ENCODE data around the gene TYMP. TPM values are rescaled to one million over a fixed set of nuclear protein-coding genes. Genes with fewer than 3 reads are reported as not detected.
"Not testable (repeated sequence)": the region's sequence is repeated elsewhere in the genome, so short reads cannot be mapped to it uniquely, and the experiment has no call there.

TYMP gene
- total and polyA plus RNA-seq, 10 of the 15 experiments (the other 5 are each of a cell fraction or from before 2014, with no cell fraction given), result 0.42 to 57.8 (median 24.6) TPM

GRCh38 chr22:50520184-50520583, 9.6 kb downstream of the TYMP start:
- H3K9me3 ChIP-seq (replicated peaks; ENCODE audit: control insufficient read depth, insufficient read depth, low read length); H3K4me3 ChIP-seq; DNase-seq (ENCODE audit: low read depth, low spot score); H3K27me3 ChIP-seq (replicated peaks in 1 of 2; ENCODE audit: control insufficient read depth in 2 of 2, insufficient read depth in 2 of 2, low read length in 1 of 2); CTCF ChIA-PET; H3K4me1 ChIP-seq (ENCODE audit: control insufficient read depth, insufficient read depth, low read length); POLR2A ChIA-PET; in situ Hi-C loops (cut with MboI); intact Hi-C loops (cut with micrococcal nuclease; ENCODE audit: unreplicated experiment); FAIRE-seq; H3K4me2 ChIP-seq (ENCODE audit: control insufficient read depth, insufficient read depth); RAD21 ChIA-PET (ENCODE audit: unreplicated experiment); BruUV-seq (replicated peaks); ATAC-seq; H3K27ac ChIP-seq (ENCODE audit: control insufficient read depth, insufficient read depth); H4K20me1 ChIP-seq (ENCODE audit: control insufficient read depth, insufficient read depth); SMC1A ChIA-PET (ENCODE audit: uncharacterized antibody, unreplicated experiment); H2AFZ ChIP-seq (ENCODE audit: control insufficient read depth, low read depth, low read length); H3K9ac ChIP-seq (ENCODE audit: control insufficient read depth, insufficient read depth, low read length): not testable (repeated sequence)
- peaks cover 5 to 53% of the 10 kb centered on the region in 2 experiments; a peak in 3 of 4 replicates for H3K36me3 ChIP-seq (ENCODE audit: control insufficient read depth in 2 of 2, insufficient read depth in 2 of 2, low read length in 1 of 2)
- peaks cover 16% of the 10 kb centered on the region for H3K79me2 ChIP-seq (ENCODE audit: control insufficient read depth, insufficient read depth, low read length)
- WGBS (ENCODE audit: insufficient coverage, insufficient replicate concordance, low lambda C conversion rate, missing lambda C conversion rate), result 93% methylated on average over 8 of the region's 8 CpGs

GRCh38 chr22:50519151-50519550, 10.7 kb downstream of the TYMP start:
- Histone ChIP-seq H3K9me3 (replicated peaks; ENCODE audit: control insufficient read depth, insufficient read depth, low read length) (no peaks in the 10 kb centered on the region), H3K27me3 (replicated peaks in 1 of 2; ENCODE audit: control insufficient read depth in 2 of 2, insufficient read depth in 2 of 2, low read length in 1 of 2) (no peaks in the 10 kb centered on the region), H3K9ac (ENCODE audit: control insufficient read depth, insufficient read depth, low read length) (no peak overlapping the region), H3K4me1 (ENCODE audit: control insufficient read depth, insufficient read depth, low read length) (no peaks in the 10 kb centered on the region; the same call in 1 of the 2 replicates), H3K36me3 (ENCODE audit: control insufficient read depth in 2 of 2, insufficient read depth in 2 of 2, low read length in 1 of 2) (peaks cover 10 to 50% of the 10 kb centered on the region in 2 experiments; a peak in 3 of 4 replicates), H2AFZ (ENCODE audit: control insufficient read depth, low read depth, low read length) (no peak overlapping the region), H3K79me2 (ENCODE audit: control insufficient read depth, insufficient read depth, low read length) (peaks cover 13% of the 10 kb centered on the region), H3K4me3 (no peak overlapping the region), H4K20me1 (ENCODE audit: control insufficient read depth, insufficient read depth) (no peaks in the 10 kb centered on the region), H3K27ac (ENCODE audit: control insufficient read depth, insufficient read depth) (no peak overlapping the region), H3K4me2 (ENCODE audit: control insufficient read depth, insufficient read depth) (no peak overlapping the region)
- ChIA-PET POLR2A (interaction anchor here (1.2 kb wide), 1 partner anchor 47 kb away, joined by 3 read pairs; no protein-coding TSS in a partner anchor), CTCF (interaction anchor here (0.6 kb wide), 1 partner anchor 100 kb away, joined by 3 read pairs; no protein-coding TSS in a partner anchor), RAD21 (ENCODE audit: unreplicated experiment) (no interaction called here), SMC1A (ENCODE audit: uncharacterized antibody, unreplicated experiment) (no interaction called here)
- 88% methylated on average over 8 of the region's 8 CpGs for whole genome bisulfite sequencing (ENCODE audit: insufficient coverage, insufficient replicate concordance, low lambda C conversion rate, missing lambda C conversion rate)
- FAIRE-seq (no peak), DNase-seq (ENCODE audit: low read depth, low spot score) (no peak), ATAC-seq (no peak)
- TF ChIP-seq BRCA1 (IDR thresholded peaks at IDR 0.05; ENCODE audit: low read depth, low read length) (no peak), IKZF2 (IDR thresholded peaks at IDR 0.05) (no peak), ATF3 (IDR thresholded peaks at IDR 0.05; ENCODE audit: borderline replicate concordance, extremely low read depth, low read depth, low read length) (no peak), LARP7 (IDR thresholded peaks at IDR 0.05) (no peak), MEF2A (IDR thresholded peaks at IDR 0.05; ENCODE audit: insufficient read depth, low read depth, low read length) (no peak), CEBPZ (IDR thresholded peaks at IDR 0.05; ENCODE audit: low read depth, low read length) (no peak), SUPT20H (IDR thresholded peaks at IDR 0.05; ENCODE audit: borderline replicate concordance, control insufficient read depth, low read depth, low read length) (no peak), E4F1 (IDR thresholded peaks at IDR 0.05; ENCODE audit: borderline replicate concordance, partially characterized antibody) (no peak), CHD1 (IDR thresholded peaks at IDR 0.05; ENCODE audit: low read depth, low read length) (no peak), BHLHE40 (IDR thresholded peaks at IDR 0.05; ENCODE audit: borderline replicate concordance in 1 of 2, low read depth in 2 of 2, low read length in 1 of 2) (no peak), SMAD5 (IDR thresholded peaks at IDR 0.05; ENCODE audit: low read depth) (no peak)
- in situ Hi-C loops (cut with MboI) (no loop called here), intact Hi-C loops (cut with micrococcal nuclease; ENCODE audit: unreplicated experiment) (no loop called here)
- BruUV-seq (replicated peaks), result no TSS peak
